Esophagus squamous epithelium (tissue), 4 donors: ENCODE data around the gene DGAT2.

Experiments
- CTCF ChIP-seq, 6 experiments: fragments of 450-650 bp in 4 of 6; fragments of 200-600 bp in 2 of 6; sonication (generic) in 2 of 6; IDR thresholded peaks; one replicate each; pipeline ENCODE4 v1.5.1; 2016 to 2019; ENCODE audit warnings: antibody characterized with exemption in 6 of 6, mild to moderate bottlenecking in 4 of 6, moderate library complexity in 4 of 6
- POLR2A ChIP-seq, 4 donors: fragments of 450-650 bp; IDR thresholded peaks; one replicate each; pipeline ENCODE4 v1.6.1; 2017; ENCODE audit warnings: antibody characterized with exemption in 4 of 4, mild to moderate bottlenecking in 4 of 4, moderate library complexity in 3 of 4

GRCh38 chr11:75785187-75785586 is 16.6 kb downstream of the DGAT2 start:
- TF ChIP-seq CTCF (IDR thresholded peaks at IDR 0.05) (no peak), POLR2A (IDR thresholded peaks at IDR 0.05) (no peak)
